GM12865 (cell line): Measurements from ENCODE around the gene PLEKHA5.

ENCODE experiments used
- DNase-seq: peaks from one replicate; pipeline ENCODE4 v3.0.0; 2010; ENCODE audit warnings: low read depth
- H3K4me3 ChIP-seq: 2 replicates; pipeline ENCODE4 v1.5.1; 2011; ENCODE audit warnings: mild to moderate bottlenecking, low read depth, low read length, control low read depth
- CTCF ChIP-seq: IDR thresholded peaks from 2 replicates; pipeline ENCODE4 v1.5.1; 2011; ENCODE audit warnings: low read length, control low read depth, low read depth, inconsistent platforms; ENCODE audit not compliant: insufficient read depth; ENCODE audit errors: missing control alignments

Gene PLEKHA5

GRCh38 chr12:19215115-19215514 is 85.6 kb downstream of the PLEKHA5 start:
- no peak for DNase-seq
- no peak overlapping the region for H3K4me3 ChIP-seq
- no peak for TF ChIP-seq CTCF

- no peak for TF ChIP-seq CTCF
- no peak overlapping the region for H3K4me3 ChIP-seq
- no peak for DNase-seq
Measured at GRCh38 chr12:19217446-19217845, 87.9 kb downstream of the PLEKHA5 start.

- TF ChIP-seq CTCF: no peak
- H3K4me3 ChIP-seq: no peak overlapping the region
Measured at GRCh38 chr12:19220205-19220604, 90.7 kb downstream of the PLEKHA5 start.

GRCh38 chr12:19220852-19221466 is 91.4 kb downstream of the PLEKHA5 start:
- DNase-seq: no peak

More at GRCh38 chr12:19220205-19220604, 90.7 kb downstream of the PLEKHA5 start:
- DNase-seq: no peak

GRCh38 chr12:19222558-19222957 is 93.0 kb downstream of the PLEKHA5 start:
- no peak overlapping the region for H3K4me3 ChIP-seq
- no peak for DNase-seq

More at GRCh38 chr12:19220852-19221466, 91.4 kb downstream of the PLEKHA5 start:
- no peak overlapping the region for H3K4me3 ChIP-seq
- no peak for TF ChIP-seq CTCF

GRCh38 chr12:19223018-19223417 is 93.5 kb downstream of the PLEKHA5 start:
- peak; percentile 17 for DNase-seq
- H3K4me3 ChIP-seq: no peak overlapping the region
- TF ChIP-seq CTCF: no peak

More at GRCh38 chr12:19222558-19222957, 93.0 kb downstream of the PLEKHA5 start:
- TF ChIP-seq CTCF: no peak

- no peak for TF ChIP-seq CTCF
- no peak overlapping the region for H3K4me3 ChIP-seq
- no peak for DNase-seq
Measured at GRCh38 chr12:19223695-19224094, 94.2 kb downstream of the PLEKHA5 start.
